K562 (cell line): ENCODE data around the gene PPP1R10. TPM values are rescaled to one million over a fixed set of nuclear protein-coding genes. Genes with fewer than 3 reads are reported as not detected.
A peak's percentile ranks its signal among the peaks of the same experiment; 100 is the strongest.

Experiments used
- E2F3 ChIP-seq: fragments of 250-450 bp; sonication (Bioruptor Pico); IDR thresholded peaks from 2 replicates; pipeline ENCODE4 v1.4.0; 2020; ENCODE audit warnings: mild to moderate bottlenecking
- ILF3 ChIP-seq: fragments of 450-650 bp; IDR thresholded peaks from 2 replicates; pipeline ENCODE4 v1.6.1; 2018; ENCODE audit warnings: antibody characterized with exemption, mild to moderate bottlenecking, moderate library complexity, borderline replicate concordance
- KLF1 ChIP-seq: fragments of 450-650 bp; IDR thresholded peaks from 2 replicates; pipeline ENCODE4 v1.6.1; 2016; ENCODE audit warnings: missing genetic modification characterization, missing compliant biosample characterization
- MAFG ChIP-seq: fragments of 450-650 bp; conservative IDR thresholded peaks from 2 replicates; pipeline ENCODE4 v1.6.1; 2016; ENCODE audit warnings: missing genetic modification characterization, missing compliant biosample characterization
- RCOR1 ChIP-seq, 2 experiments: IDR thresholded peaks; 2 replicates each; pipeline ENCODE4 v1.6.1; 2012; ENCODE audit warnings: low read depth in 2 of 2, low read length in 2 of 2, borderline replicate concordance in 1 of 2, improper control_type of control experiment in 1 of 2
- RFX5 ChIP-seq: IDR thresholded peaks from 2 replicates; pipeline ENCODE4 v1.6.1; 2011; ENCODE audit warnings: low read depth, mild to moderate bottlenecking, improper control_type of control experiment, low read length
- SUPT5H ChIP-seq: fragments of 450-650 bp; IDR thresholded peaks from 2 replicates; pipeline ENCODE4 v1.6.1; 2016
- TSC22D4 ChIP-seq: fragments of 450-650 bp; IDR thresholded peaks from 2 replicates; pipeline ENCODE4 v1.6.1; 2016; ENCODE audit warnings: missing genetic modification characterization, missing biosample characterization, control low read depth
- polyA plus RNA-seq, 8 experiments: library from polyadenylated mRNA; depleted of rRNA in 4 of 8; stranded (reverse) in 5 of 8; unstranded in 3 of 8; fragments of >200 nt; fragmentation: Nextera tagmentation in 2 of 8; fragmentation: Illumina TruSeq in 1 of 8; extraction: Ambion mirVana in 2 of 8; extraction: Trizol in 1 of 8; gene quantifications; 2 replicates each; pipeline versions ENCODE4 v1.2.1 to v1.2.3, GENCODE V29; 2011 to 2014; ENCODE audit warnings: inconsistent platforms in 1 of 8, missing spikeins in 1 of 8
- total RNA-seq, 7 experiments: library from RNA; depleted of rRNA in 6 of 7; stranded (reverse); fragments of >200 nt in 6 of 7; fragmentation: Illumina TruSeq in 2 of 7; extraction: Trizol in 2 of 7; gene quantifications; 2 replicates each; pipeline versions ENCODE4 v1.2.1 to v1.2.3, GENCODE V29; 2011 to 2021; ENCODE audit warnings: low replicate concordance in 1 of 7
- TF ChIP-seq, protein P1 (sequence below): fragments of 450-650 bp; IDR thresholded peaks from 2 replicates; pipeline ENCODE4 v1.7.0; 2016; ENCODE audit warnings: borderline replicate concordance
- TF ChIP-seq, protein P2 (sequence below): fragments of 250-450 bp; sonication (Bioruptor Pico); IDR thresholded peaks from 2 replicates; pipeline ENCODE4 v1.5.0; 2020; ENCODE audit warnings: mild to moderate bottlenecking, borderline replicate concordance
- TF ChIP-seq, protein P3 (sequence below): fragments of 250-450 bp; sonication (Bioruptor Pico); IDR thresholded peaks from 2 replicates; pipeline ENCODE4 v1.9.0; 2021; ENCODE audit warnings: mild to moderate bottlenecking
- TF ChIP-seq, protein P4 (sequence below): sonication (generic); formaldehyde crosslinking; IDR thresholded peaks from 2 replicates; pipeline ENCODE4 v1.8.1; 2023; ENCODE audit warnings: mild to moderate bottlenecking, missing genetic modification reagents

Gene PPP1R10
- total and polyA plus RNA-seq, 9 of the 15 experiments (the other 6 are each of a cell fraction or from before 2014, with no cell fraction given): 14.1 to 65.5 (median 32.6) TPM

DNA sequence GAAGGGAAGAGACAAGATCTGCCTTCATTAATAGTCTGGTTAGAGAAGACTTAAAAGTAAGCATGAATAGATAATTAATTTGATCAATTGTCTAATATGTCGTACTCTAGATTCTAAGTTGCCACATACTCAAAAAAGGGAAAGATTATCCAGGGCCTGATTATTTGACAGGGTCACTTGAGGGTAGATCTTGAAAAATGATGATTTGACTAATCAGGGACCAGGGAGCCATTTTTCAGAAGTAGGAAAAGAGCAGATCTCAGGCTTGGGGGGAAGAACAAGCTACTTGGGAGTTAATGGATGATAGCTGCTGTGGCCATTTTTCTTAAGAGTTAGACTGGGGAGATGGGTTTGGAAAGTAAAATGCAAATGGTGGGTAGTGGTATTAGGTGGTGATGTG, 24.8 kb downstream of the PPP1R10 start (continued):
- TF ChIP-seq, protein P1, sequence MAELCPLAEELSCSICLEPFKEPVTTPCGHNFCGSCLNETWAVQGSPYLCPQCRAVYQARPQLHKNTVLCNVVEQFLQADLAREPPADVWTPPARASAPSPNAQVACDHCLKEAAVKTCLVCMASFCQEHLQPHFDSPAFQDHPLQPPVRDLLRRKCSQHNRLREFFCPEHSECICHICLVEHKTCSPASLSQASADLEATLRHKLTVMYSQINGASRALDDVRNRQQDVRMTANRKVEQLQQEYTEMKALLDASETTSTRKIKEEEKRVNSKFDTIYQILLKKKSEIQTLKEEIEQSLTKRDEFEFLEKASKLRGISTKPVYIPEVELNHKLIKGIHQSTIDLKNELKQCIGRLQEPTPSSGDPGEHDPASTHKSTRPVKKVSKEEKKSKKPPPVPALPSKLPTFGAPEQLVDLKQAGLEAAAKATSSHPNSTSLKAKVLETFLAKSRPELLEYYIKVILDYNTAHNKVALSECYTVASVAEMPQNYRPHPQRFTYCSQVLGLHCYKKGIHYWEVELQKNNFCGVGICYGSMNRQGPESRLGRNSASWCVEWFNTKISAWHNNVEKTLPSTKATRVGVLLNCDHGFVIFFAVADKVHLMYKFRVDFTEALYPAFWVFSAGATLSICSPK: no peak
- TF ChIP-seq, protein P2, sequence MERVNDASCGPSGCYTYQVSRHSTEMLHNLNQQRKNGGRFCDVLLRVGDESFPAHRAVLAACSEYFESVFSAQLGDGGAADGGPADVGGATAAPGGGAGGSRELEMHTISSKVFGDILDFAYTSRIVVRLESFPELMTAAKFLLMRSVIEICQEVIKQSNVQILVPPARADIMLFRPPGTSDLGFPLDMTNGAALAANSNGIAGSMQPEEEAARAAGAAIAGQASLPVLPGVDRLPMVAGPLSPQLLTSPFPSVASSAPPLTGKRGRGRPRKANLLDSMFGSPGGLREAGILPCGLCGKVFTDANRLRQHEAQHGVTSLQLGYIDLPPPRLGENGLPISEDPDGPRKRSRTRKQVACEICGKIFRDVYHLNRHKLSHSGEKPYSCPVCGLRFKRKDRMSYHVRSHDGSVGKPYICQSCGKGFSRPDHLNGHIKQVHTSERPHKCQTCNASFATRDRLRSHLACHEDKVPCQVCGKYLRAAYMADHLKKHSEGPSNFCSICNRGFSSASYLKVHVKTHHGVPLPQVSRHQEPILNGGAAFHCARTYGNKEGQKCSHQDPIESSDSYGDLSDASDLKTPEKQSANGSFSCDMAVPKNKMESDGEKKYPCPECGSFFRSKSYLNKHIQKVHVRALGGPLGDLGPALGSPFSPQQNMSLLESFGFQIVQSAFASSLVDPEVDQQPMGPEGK: no peak
- TF ChIP-seq RCOR1 (IDR thresholded peaks at IDR 0.05; ENCODE audit: borderline replicate concordance in 1 of 2, low read depth in 2 of 2, low read length in 2 of 2) (no peak), ILF3 (no peak), RFX5 (no peak), TSC22D4 (no peak), SUPT5H (0 out of 2 replicates have a peak, but pooled peaks have one; percentile 47), KLF1 (tag) (no peak), MAFG (tag) (0 out of 2 replicates have a peak, but pooled peaks have one; percentile 44), E2F3 (no peak)
- TF ChIP-seq, protein P3, sequence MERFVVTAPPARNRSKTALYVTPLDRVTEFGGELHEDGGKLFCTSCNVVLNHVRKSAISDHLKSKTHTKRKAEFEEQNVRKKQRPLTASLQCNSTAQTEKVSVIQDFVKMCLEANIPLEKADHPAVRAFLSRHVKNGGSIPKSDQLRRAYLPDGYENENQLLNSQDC: 0 out of 2 replicates have a peak, but pooled peaks have one; percentile 5
- TF ChIP-seq, protein P4, sequence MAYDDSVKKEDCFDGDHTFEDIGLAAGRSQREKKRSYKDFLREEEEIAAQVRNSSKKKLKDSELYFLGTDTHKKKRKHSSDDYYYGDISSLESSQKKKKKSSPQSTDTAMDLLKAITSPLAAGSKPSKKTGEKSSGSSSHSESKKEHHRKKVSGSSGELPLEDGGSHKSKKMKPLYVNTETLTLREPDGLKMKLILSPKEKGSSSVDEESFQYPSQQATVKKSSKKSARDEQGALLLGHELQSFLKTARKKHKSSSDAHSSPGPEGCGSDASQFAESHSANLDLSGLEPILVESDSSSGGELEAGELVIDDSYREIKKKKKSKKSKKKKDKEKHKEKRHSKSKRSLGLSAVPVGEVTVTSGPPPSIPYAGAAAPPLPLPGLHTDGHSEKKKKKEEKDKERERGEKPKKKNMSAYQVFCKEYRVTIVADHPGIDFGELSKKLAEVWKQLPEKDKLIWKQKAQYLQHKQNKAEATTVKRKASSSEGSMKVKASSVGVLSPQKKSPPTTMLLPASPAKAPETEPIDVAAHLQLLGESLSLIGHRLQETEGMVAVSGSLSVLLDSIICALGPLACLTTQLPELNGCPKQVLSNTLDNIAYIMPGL (CRISPR knock-in tag): no peak
